Glomerular visceral epithelial cell (primary cell): ENCODE measurements around the gene BPIFB6.

Experiments used
- DNase-seq: peaks from one replicate; pipeline ENCODE4 v3.0.0-alpha.2; 2016; ENCODE audit errors: extremely low spot score

The BPIFB6 gene, protein sequence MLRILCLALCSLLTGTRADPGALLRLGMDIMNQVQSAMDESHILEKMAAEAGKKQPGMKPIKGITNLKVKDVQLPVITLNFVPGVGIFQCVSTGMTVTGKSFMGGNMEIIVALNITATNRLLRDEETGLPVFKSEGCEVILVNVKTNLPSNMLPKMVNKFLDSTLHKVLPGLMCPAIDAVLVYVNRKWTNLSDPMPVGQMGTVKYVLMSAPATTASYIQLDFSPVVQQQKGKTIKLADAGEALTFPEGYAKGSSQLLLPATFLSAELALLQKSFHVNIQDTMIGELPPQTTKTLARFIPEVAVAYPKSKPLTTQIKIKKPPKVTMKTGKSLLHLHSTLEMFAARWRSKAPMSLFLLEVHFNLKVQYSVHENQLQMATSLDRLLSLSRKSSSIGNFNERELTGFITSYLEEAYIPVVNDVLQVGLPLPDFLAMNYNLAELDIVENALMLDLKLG

DNA sequence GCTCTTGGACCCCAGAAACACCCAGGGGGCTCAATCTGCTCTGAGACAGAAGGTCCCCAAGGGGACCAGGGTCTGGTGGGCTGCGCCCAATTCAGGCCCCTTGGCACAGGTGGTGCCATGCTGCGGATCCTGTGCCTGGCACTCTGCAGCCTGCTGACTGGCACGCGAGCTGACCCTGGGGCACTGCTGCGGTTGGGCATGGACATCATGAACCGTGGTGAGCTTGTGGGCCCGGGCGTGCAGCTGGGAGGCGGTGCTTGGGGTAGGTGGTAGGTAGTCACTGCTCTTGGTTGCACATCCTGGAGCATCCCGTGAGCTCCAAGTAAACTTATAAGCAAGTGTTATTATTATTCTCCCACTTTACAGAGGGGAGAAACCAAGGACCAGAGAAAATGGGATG lies at the start of gene BPIFB6:
Gene BPIFB6, plus strand, starts transcription at position 118 of the 400 bp plus-strand sequence. Its CDS starts 0 bp downstream, at position 118.
- no peak for DNase-seq

DNA sequence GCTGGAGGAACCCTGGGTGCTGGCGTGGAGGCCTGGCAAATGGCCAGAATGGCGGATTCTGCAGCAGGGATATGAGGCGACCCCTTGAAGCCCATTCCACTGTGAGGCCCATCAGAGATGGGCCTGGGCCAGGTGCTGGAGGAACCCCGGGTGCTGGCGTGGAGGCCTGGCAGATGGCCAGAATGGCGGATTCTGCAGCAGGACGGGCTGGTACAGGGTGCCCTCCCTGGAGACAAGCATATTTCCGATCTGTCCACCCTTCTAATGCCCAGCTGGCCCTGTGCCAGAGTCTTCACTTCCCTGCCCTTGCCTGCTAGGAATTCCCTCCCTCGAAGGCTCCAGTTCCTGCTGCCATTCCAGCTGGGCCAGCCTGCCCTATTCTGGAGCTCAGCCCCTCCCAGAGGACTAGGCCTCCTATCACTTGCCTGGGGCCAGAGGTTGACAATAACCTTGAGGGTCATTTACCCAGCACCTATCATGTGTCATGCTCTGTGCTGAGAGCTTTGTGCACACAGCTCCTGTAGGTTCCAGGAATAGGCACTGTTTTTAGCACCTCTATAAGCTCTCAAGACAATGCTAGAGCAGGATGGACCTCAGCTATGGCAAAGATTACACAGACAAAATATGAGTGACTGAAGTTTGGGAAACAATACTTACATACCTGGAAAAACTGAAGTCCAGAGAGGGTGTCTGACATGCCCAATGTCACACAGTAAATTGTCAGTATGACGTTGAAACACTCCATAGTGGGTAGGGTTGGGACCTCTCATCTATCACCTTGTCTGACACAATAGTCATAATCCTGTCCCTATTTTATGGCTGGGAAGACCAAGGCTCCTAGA lies 48.6 kb upstream of the BPIFB6 start:
- DNase-seq = peak; percentile 14

DNA sequence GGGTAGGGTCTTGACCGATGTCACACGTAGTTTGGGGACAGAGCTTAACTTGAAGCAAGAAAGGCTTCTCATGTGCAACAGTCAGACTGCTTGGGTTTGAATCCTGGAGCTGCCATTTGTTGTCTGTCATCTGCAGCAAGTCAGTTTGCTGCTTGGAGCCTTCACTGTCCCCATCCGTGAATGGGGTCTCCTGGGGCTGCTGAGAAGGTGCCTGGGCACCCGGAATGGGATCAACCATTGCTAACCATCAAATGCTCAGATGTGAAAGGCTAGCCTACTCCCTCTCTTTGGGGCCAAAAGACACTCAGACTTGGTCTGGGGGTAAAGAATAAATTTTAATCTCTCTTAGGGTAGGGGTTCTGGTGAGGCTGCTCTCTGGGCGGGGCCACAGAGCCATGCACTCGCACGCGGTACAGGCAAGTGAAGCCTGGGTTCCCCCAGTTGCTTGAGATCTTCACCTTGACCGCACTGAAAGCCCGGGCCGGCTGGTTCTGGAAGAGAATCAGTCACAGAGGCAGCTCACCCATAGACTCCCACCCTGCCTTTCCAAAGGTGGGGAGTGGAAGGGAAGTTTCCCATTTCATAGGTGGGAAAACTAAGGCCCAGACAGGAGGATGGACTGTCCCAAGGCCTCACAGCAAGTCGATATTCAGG lies 47.9 kb upstream of the BPIFB6 start:
- DNase-seq = no peak

DNA sequence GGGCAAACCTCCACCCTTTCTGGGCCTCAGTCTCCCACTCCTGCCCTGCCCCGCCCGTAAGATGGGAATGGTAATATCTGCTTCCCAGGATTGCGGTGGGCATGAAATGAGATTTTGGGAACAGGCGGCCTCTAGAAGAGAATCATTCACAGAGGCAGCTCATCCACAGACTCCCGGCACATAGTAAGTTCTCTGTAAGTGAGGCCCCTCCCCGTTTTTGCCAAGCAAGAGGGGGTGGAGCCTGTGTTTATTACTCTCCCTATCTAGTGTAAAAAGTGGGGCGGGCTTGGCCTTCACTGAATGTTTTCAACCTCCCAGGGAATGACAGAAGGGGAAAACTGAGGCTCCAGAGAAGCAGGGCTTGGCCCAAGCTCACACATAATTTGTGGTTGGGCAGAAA lies 47.3 kb upstream of the BPIFB6 start:
- no peak for DNase-seq

DNA sequence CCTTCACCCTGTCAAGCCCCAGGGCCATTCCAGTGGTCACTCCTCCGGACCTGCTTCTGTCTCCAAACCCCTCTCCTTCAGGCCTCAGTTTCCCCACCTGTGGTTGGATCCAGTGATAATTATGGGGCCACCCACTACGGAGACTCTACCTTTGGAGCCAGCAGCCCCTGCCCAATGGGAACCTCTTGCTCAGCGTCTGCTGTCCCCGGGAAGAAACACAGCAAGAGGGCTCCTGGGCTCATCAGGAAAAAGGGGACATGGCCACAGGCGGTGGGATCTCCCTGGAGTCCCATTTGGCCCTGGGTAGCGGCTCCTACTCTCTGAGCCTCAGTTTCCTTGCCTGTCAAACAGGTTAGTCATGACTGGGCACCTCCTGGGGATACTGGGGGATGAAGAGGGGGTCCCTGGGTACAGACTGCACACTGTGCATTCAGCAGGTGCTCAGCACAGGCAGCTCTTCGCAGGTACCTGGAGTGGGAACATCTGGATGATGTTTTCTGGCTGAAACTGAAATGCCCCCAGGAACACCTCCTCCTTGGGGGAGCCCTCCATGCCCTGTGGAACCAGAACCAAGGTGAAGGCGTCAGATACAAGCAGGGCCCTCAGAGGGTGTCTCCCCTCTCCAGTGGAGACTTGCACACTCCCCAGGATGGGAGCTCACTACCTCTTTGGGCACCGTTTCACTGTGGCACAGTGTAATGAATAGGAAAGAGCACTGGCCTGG lies 46.7 kb upstream of the BPIFB6 start:
- no peak for DNase-seq

DNA sequence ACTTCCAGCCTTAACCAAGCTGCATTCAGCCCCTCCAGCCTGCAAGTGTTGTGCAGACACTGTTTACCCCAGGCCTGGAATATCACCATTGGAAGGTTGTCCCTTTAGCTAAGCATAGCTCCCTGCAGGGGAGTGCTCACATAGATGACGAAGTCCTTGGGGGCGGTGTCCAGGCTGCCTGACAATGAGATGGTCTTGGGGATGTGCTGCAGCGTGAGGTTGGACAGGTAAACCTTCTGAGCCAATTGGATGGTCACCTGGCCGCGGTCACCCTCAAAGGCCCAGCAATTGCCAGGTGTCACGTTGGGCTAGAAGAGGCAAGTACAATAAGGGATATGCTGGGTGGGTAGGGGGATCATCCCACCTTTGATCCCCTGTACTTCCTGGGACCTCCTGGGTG lies 45.9 kb upstream of the BPIFB6 start:
- no peak for DNase-seq

DNA sequence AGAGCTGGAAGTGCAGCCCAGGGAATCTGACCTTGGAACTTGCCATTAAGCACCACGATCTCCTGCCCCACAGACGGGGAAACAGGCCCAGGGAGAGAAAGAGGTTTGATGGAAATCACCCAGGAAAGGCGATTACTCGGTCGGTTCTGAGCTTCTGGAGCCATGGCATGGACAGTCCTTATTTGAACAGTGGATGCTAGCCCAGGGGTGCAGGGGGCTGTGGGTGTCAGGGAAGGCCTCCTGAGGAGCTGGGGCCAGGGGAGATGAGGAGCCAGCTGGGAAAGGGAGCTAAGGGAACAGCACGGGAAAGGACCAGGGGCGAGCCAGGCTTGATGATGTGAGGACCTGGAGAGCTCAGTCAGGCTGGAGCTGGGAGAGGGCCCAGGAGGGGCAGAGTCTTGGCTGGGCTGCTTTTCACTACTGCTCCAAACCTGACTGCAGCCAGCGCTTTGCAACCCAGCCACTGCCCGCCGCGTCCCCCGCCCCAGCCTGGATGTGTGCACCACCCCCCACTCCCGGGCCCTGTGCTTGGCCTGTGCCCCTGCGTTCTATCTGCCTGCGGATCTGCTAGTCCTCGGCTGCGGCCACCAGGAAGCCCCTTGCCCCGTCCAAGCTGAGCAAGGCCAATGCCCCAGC lies 45.0 kb upstream of the BPIFB6 start:
- DNase-seq = no peak

DNA sequence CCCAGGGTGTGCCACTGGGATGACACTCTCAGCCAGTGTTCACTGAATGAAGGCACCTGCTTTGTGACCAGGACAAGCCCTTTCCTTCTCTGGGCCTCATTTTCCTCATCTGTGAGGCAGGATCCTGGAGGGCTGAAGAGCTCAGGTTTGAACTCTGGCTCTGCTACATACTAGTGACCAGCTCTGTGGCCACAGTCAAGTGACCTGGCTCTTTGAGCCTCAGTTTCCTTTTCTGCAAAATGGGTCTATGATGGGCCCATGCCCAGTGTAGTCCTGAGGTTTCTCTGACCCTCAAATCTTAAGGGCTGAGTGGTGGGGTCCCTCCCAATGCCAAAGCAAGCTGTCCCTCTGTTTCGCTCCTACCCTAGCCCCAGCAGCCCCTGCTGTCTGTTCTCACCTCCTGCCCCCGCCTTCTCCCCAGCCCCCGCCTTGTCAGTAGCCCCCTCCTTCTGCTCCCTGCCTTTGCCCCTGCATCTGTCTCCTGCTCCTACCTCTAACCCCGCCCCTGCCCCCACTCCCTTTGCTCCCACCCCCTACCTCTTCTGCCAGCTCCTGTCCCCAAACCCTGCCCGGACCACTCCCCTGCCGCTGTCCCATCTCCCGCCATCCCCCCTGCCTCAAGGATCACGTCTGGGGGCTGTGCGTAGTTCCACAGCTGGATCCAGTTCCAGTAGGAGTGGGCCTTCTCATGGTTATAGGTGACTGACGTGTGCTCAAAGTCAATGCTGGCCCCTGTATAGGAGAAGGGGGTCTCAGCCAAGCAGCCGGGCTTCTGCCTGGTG lies 44.2 kb upstream of the BPIFB6 start:
- DNase-seq = no peak

DNA sequence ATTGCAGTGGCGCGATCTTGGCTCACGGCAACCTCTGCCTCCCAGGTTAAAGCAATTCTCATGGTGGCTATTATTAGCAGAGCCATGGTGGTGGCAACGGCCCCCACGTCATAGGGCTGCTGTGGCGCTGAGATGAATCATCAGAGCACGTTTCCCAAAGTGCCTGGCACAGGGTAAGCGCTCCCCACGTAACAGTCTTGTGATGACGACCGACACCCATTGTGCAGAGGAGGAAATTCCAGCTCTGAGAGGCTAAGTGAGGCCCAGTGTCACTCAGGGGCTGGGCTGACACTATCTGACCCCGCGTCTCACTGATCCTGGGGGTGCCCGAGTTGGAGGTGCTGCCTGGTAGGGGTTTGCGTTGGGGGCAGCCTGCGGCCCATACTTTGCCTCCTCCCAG lies 43.4 kb upstream of the BPIFB6 start:
- DNase-seq = no peak

DNA sequence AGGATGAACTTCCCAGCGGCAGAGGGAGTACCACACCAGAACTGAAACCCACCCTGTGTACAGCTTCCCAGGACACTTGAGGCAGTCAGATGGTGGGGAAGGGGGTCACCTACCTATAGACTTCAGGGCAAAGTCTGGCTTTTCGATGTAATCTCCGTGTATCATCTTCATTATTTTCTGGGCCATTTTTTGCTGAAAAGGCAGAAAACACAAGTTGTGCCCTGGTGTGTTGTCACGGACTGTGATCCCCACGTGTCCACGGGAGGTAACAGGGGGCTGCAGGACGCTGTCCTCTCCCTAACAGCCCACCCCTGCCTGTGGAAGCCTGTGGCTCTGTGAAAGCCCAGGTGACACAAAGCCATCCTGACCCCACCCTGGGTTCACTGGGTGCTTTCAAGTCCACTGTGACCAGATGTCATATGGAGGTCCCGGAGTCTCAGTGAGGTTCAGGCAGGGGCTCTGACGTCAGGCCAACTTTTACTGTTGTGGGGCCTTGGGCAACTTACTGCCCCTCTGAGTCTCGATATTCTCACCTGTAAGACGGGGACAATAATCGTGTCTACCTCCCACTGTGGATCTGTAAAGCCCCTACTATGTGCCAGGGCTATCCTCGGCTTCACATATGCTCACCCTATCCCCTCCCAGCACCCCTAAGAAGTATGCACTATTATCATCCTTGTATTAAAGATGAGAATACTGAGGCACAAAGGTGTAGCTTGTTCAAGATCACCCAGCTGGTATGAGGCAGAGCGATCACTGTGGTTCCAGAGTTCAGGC lies 41.8 kb upstream of the BPIFB6 start:
- DNase-seq = no peak

DNA sequence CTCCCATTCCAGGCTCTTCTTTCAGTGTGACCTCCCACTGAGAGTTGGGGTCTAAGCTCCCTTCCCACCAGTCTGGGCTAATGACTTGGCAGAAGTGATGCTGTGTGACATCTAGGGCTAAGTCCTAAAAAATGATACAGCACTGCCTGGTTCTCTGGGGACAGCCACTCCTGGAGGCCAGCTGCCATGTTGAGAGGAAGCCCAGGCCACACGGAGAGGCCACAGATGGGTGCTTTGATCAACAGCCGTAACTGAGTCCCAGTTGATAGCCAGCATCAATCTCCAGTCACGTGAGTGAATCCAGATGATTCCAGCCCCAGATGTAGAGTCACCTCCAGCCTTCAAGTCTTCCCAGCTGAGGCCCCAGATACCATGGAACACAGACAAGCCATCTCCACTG lies 41.0 kb upstream of the BPIFB6 start:
- no peak for DNase-seq

DNA sequence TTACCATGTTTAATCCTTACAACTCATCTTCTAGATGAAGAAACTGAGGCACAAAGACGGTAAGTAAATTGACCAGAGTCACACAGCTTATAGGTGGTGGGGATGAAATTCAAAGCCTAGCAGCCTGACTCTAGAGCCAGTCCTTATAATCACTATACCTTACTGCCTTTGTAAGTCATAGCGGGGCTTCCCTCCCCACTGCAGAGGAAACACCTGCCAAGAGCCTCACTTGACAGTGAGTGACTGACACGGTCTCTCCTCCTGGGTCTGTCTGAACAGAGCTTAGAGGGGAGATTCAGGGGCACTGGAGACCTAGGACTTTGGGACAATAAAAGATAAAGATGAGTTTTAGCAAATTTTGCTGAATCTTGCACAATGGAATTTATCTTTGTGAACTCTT lies 40.1 kb upstream of the BPIFB6 start:
- no peak for DNase-seq

DNA sequence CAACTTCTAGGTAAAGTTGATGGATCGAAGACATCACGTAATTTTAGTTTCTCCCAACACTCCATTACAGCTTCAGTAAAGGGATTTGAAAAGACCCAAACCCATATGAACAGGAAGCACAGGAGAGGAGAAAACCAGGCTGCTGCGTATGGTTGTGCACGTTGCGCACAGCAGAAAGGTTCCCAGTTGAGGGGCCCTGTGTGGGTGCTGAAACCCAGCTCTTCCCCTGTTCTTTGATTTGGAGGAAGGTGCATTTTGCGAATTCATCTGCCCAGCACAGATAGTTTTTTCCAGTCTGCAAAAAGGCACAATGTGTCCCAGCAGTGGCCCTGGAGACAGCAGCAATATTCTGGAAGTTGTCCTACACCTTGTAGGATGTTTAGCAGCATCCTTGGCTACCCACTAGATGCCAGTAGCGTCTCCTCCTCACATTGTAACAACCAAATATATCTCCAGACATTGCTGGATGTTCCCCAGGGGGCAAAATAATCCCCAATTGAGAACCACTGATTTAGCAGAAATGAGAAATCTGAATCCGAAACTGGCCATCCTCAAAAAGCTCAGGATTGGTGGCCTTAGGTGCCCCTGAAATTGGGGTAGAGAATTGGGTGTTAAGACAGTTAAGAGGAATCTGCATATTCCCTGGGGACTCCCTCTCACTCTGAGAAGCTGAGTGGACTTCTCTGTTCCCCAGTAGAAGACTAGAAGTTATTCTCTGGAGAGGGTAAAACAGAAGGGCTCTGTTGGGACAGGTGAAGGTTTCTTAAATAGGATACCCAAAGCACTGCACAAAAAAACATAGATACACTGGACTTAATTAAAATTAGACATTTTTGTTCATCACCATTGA lies 39.4 kb upstream of the BPIFB6 start:
- no peak for DNase-seq

DNA sequence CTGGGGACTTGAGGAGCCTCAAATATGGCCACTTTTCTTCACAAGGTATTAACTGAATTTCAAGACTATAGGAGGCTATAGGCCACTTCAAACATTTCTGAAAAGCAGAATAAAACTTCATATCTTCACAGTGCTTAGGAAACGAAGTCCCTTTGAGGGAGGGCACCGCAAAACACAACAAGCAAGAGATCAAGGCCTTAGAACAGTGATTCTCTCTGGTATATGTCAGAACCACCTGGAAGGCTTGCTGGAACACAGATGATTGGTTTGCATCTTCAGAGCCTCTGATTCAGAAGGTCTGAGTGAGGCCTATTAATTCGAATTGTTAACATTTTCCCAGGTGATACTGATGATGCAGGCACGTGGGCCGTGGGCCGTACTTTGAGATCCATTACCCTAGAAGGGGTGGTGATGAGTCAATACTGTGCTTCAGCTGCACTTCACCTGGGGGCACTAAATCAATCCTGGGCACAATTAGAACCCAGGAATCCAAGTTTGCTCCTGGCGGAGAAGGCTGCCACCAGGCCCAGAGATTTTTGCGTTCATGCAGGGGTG lies 37.9 kb upstream of the BPIFB6 start:
- no peak for DNase-seq

DNA sequence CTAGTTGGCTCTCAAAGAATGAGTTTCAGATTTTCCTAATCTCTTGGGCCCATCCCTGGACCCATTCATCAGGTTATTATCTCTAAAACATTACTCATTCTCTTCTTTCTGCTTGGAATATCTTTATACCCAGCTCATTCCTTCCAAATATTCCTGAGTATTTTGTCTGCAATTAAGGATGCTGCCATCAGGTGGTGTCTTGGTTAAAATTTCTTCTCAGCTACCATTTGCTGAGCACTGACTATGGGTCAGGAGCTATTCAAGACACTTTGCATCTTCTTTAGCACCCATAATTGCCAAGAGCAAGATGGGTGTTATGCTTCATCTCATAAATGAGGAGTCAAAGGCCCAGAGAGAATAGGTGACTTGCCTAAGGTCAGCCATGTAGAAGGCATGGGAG lies 35.6 kb upstream of the BPIFB6 start:
- DNase-seq = no peak

DNA sequence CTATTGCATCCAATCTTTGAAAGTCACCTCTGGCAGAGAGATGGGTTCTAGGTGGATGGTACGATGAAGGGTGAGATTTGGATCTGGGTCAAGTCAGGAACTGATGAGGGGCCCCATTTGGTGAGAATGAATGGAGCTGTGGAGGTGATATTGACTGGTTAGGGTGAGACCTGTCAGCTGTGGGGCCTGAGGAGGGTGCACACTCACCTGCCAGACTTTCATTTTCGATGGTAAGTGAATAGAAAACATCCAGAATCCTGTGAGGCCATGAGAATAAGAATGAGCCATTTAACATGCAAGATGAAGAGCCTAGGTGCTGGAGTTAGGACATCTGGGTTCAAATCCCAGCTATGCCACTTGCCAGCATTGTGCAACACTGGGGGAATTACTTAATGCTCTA lies 34.0 kb upstream of the BPIFB6 start:
- DNase-seq = no peak

DNA sequence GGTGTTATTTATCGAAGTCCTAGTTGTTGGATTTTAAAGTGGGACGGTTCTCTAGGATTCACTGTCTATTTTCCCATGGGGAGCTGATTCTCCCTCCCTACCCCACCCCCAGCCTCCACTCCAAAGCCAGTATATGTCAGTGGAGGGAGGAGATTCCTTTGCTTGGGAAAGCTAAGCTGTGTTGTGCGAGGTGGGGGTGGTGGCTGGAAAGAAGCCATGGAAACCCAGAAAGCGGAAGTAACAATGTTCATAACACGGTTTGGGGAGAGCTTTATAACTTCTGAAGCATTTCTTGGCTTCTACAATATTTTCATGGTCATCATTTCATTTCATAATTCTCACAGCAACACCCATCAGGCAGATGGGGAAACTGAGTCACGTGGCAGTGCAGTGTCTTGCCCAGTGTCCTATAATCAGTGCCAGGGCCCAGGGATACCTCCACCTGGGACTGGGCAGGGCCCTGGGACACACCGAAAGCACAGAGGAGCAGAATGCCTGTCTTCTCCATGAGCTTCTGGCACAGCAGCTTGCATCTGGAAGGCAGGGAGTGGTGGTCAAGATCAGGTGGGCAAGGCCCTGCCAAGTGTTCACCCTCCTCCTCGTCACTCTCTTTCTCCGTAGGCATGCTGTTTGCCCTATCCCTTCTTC lies 31.7 kb upstream of the BPIFB6 start:
- DNase-seq = no peak
